NCI-H2081 treated with DMSO at 0.1 percent for 48 hours (cell line): ENCODE measurements around the gene SLC30A10.
"Not testable (repeated sequence)": the region's sequence is repeated elsewhere in the genome, so short reads cannot be mapped to it uniquely, and the experiment has no call there.

Experiments used
- DNase-seq: peaks from one replicate; lab custom pipeline; 2025; lab: John Stamatoyannopoulos, UW

The SLC30A10 gene

DNA sequence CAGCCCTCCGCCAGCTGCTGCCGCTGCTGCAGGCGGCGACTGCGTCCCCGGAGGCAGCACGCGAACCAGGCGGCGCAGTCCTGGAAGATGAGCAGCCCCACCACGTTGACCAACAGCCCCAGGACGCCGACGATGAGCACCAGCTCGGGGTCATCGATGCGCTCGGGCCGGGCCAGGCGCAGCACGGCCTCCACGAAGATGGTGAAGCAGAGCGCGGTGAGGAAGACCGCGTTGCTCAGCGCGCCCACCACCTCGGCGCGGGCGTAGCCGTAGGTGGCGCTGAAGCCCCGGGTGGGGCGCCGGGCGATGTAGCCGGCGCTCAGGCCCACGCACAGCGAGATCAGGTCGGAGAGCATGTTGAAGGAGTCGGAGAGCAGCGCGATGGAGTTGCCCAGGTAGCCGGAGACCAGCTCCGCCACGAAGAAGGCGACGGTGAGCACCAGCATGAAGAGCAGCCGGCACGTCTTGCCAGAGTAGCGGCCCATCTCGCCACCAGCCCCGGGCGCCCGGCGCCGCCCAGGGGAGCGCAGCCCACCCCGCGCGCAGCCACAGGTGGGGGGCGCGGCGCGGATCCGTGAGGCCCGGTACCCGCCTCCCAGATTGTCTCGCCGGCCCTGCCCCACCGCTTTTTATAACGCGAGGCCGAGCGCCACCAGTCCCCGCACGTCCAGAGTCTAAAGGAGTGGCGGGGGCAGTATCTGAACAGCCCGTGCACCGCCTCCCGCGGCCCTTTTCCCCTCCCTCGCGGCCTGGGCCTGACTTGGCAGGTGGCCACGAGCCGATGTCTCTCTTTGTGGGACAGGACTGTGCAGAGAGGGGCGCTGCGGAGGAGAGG lies at the start of gene SLC30A10:
Gene SLC30A10, minus strand, starts transcription at position 602 of the 835 bp plus-strand sequence. Its CDS starts 117 bp downstream, at position 485.
- DNase-seq, result no peak

DNA sequence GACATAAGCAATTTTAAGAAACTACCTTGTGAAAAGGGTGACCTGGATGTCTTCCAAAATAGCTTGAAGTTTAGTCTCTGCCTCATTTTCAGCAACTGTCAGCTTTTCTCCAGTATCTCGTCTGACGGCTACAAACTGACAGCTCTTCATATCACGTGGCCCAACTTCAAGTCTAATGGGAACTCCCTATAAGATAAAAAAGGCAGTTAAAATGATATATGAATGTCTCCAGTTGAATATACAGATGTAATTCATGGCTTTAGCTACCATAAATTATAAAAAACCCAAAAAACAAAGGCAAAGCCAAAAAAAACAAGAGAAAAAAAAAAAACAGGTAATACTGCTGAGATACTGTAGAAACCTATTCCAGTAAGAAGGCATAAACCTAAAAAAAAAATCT lies 44.9 kb upstream of the SLC30A10 start:
- no peak for DNase-seq

DNA sequence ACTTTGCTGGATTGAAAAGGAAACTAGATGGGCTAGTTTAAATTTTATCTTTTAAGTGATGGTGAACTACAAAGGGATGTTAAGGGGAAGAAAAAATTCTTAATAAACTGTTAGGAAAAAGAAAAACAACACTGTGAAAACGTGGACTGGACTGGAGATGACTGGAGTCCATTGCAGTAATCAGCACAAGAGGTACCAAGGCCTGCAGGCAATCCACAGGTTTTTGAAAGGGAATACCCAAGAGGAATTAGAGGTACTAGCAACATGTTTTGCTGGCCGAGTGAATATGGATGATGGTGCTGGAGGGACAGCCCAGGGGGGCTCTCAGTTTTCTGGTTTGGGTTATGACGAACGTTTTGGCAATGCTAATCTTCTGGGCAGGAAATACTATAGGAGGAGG lies 39.0 kb upstream of the SLC30A10 start:
- no peak for DNase-seq

DNA sequence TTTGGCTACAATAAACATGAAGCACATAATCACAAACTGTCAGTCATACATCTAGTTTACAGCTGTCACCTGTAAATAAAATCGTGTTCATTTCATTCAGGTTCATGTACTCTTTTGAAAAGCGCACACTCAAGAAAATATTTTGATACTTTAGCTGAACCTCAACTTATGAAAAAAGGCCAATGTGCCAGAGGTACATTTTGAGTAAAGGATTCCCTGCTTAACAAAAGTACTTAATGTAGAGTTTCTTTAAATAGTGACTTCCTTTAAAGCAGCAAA lies 37.7 kb upstream of the SLC30A10 start:
- no peak for DNase-seq

DNA sequence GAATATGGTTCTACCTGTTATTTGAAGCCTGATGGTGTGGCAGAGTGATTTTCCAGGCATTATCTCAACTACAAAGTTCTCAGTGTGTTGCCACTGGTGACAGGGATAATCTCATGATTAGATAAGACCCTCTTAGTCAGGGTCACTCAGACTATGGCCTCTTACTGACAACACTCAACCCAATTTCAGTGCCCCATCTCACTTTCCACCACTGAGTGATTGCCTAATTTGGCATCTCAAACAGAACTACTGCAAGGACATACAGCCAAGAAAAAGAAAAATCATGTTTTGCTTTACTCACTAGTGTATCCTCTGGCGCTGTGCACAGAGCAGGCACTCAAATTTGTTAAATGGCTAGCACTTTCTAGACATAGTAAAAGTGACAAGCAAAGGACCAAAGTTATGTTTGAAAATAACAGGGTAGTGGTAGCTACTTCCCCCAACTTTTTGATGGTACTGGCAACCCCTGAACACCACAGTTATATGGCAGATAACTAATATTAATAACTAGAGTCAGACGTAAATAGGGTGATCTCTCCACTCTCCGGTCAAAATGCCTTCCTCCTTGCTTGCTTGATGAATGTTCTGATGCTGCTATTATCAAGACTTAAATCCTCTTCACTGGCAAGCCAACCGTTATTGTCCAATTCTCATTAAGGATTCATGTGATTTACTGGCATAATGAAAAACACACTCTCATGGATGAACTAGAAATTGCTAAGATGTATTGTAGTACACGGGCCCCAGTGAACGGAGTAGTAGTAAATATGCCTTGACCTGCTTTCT lies 37.1 kb upstream of the SLC30A10 start:
- DNase-seq, result no peak

DNA sequence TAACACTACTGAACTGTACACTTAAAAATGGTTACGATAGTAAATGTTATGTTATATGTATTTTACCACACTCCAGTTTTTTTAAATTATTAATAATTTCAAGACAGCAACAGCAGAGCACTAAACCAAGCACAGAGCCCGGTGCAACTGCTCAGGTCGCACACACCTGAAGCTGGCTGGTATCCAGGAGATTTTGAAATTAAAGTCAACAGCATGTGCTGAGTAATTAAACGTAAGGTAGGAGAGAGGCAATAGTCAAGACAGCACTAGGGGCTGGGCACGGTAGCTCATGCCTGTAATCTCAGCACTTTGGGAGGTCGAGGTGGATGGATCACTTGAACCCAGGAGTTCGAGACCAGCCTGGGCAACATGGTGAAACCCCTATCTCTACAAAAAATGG lies 35.1 kb upstream of the SLC30A10 start:
- no peak for DNase-seq

DNA sequence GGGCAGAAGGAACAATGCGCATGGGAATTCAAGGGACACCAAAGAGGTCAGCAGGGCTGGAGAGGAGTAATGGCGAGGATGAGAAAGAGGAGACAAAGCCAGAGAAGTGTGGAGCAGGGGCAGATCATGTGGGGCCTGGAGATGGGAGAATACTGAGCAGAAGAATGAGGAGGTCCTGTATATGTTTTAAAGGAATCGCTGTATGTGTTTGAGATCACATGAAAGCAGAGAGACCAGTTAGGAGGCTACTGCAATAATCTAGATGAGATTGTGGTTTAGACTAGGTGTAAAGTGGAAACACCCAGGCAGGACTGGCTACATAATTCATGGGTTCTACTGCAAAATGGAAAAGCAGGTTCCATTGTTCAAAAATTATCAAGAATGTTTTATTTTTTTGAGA lies 33.3 kb upstream of the SLC30A10 start:
- no peak for DNase-seq

DNA sequence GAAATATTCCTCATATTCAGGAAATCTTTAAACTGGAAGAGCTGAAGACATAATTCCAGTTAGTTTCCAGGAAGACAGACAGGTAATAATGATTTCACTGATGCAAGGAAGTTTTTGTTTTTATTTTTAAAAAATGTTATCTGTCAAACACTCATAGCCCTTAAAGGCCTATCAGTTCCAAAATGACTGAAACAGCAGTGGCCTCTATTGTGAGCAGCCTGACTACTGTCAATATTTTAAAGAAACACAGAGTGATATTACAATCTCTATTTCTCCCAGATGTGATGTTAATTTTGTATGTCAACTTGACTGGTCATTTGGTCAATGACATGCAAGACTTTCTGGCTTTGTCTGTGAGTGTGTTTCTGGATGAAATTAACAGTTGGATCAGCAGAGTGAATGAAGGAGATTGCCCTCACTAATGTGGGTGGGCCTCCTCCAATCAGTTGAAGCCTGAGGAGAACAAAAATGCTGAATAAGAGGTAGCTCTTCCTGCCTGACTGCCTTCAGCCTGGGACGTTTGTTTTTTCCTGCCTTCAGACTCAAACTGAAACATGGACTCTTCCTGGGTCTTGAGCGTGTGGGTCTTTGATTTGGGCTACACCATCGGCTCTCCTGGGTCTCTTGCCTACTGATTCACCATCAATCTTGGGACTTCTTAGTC lies 31.3 kb upstream of the SLC30A10 start:
- no peak for DNase-seq

DNA sequence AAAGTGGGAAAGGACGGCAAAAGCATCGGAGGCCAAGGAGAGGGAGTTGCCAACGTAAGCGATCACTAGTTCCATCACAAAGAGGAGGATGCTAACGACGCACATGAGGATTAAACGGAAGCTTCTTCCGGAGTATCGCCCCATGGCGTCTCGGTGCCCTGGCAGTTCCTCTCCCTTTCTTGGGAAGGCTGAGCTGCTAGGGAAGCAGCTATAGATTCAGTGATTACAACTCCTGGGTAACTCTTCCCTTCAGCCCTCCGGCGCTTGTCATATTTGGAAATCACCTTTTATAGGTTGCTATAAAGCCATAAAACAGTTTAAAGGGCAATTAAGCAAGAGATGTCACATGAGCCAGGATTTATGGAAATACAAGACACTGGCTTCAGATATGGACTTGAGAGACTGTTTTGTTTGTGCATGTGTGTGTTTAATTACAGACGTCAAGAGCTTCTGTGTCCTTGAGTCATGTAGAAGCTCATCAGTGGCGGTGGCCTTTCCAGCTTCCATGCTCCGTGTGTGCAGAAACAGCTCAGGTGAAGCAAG lies 30.6 kb upstream of the SLC30A10 start:
- no peak for DNase-seq

DNA sequence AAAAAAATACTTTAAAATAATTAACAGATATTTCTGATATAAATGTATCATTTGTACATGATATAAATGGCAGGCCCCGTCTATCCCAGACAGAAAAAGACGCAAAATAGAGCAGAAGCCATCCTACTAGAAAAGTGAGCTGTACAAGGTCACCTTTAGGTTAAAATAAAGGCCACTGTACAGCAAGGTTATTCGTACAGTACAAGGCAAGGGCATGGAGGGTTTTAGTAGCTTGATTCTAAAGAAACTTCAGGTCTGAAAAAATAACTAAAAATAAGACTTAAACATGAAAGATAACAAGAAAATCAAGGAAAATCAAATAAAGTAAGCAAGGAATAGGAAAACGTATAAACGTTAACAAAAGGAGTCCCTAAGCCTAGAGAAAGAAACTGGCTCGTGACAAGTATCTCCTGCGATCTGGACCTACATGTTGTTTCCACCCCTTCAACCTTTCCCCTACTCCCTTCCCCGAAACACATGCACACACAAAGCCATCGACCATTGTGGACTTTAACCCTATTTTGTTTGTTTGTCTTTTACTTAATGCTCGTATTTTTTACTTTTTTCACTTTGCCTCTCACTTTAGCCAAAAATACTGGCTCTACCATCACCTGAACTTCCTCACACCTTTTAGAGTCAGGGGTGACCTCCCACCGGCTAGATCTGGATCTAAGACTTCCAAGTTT lies 26.5 kb upstream of the SLC30A10 start:
- no peak for DNase-seq

DNA sequence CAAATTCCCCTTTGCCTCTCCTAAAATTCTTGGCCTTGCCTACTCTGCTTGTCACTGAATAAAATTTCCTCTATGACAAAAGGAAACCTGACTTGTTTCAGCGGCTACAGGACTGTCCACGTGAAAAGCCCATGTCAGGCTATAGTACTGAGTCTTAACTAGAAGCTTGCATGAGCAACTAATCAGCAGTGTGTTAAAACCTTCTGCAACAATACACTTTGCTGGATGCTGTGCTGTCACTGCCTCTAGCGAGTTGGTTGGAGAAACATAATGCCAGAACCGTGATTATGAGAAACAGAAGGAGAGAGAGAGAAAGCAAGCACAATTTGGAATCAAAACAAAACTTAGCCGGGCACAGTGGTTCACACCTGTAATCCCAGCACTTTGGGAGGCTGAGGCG lies 25.7 kb upstream of the SLC30A10 start:
- no peak for DNase-seq

DNA sequence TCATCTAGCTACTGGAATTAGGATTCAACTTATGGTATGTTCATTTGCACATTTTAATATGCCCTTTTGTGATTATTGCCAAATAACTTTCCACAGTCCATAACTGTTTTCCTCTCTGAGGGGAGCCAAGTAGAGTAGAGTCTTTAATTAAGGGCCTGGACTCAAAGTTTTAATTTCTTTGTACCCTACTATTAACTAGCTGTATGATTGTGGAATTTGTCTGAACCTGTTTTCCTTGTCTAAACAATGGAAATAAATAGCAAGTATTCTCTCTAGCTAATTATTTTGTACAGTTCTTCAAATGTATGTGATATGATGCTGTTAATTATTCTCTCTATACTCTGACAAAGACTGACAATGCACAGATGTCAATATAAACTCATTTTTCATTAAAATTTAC lies 24.0 kb upstream of the SLC30A10 start:
- no peak for DNase-seq

DNA sequence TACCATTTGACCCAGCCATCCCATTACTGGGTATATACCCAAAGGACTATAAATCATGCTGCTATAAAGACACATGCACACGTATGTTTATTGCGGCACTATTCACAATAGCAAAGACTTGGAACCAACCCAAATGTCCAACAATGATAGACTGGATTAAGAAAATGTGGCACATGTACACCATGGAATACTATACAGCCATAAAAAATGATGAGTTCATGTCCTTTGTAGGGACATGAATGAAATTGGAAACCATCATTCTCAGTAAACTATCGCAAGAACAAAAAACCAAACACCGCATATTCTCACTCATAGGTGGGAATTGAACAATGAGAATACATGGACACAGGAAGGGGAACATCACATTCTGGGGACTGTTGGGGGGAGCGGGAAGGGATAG lies 20.9 kb upstream of the SLC30A10 start:
- DNase-seq, result not testable (repeated sequence)

DNA sequence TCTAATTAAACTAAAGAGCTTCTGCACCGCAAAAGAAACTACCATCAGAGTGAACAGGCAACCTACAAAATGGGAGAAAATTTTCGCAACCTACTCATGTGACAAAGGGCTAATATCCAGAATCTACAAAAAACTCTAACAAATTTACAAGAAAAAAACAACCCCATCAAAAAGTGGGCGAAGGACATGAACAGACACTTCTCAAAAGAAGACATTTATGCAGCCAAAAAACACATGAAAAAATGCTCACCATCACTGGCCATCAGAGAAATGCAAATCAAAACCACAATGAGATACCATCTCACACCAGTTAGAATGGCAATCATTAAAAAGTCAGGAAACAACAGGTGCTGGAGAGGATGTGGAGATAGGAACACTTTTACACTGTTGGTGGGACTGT lies 20.4 kb upstream of the SLC30A10 start:
- not testable (repeated sequence) for DNase-seq

DNA sequence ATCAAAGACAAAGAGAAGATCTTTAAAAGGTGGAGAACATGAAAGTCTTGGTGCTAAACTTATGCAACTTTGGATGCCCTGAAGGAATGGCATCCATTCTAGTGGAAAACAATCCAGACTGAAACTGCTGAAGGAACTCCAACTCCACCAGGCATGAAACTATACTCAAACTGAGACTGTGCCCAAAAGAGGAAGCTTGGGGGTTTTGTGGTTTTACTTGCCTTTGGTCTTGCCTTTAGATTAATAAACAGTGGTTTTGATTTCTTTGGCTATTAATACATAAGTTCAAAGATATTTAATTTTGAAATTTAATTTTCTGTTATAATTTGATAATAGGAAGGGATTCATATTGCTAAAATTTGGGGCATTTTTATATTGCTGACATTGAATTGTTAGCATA lies 17.4 kb upstream of the SLC30A10 start:
- no peak for DNase-seq

DNA sequence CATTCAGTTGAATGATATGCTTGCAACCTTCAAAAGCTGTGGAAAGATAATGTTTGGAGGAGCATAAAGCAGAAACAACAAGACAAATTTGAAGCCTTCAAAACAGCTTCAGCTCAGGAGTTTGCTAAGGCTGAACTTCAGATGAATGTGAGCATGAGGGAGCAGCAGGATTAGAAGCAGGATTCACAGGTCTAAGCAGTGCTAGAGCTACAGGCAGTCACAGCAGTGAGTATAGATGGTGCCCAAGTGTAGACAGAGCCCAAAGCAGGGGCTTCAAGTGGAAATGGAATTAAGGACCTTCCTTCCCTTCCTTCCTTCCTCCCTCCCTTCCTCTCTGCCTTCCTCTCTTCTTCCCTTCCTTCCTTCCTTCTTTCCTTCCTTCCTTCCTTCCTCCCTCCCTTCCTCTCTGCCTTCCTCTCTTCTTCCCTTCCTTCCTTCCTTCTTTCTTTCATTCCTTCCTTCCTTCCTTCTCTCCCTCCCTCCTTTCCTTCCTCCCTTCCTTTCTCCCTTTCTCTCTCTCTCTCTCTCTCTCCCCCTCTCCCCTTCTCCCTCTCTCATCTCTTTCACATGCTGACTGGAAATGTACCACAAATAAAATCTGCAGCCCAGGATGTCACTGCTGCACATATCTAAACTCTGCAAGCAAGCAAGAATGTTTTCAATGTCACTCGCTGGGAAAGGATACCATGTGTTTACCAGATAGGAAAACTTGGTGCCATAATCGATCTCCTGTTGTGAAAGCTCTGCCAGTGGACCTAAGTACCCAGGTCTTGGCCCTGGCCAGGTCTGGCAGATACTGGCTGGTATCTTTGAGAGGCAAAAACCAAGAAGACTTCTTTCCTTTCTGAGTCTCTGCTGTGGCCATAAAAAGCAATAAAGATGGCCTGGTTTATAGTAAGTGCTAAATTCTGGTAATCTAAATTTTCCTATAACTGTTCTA lies 13.1 kb upstream of the SLC30A10 start:
- DNase-seq, result no peak

DNA sequence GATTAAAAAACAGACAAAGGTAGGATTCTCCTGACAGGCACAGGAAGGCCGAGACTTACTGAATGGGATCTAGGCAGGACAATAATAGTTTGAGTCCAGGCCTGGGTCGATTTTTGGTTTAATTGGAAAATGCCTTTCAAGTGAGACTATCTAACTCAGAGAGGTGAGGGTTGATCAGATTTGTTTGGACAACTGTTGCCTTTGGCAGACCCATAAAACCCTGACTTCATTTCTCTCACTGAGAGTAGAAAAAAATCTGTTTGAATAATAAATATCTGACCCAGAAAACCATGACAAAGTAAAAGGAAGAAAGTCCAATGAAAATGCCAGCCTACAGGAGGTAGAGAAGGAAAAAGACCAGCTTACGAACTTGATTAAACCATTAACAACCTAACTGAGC lies 12.3 kb upstream of the SLC30A10 start:
- no peak for DNase-seq

DNA sequence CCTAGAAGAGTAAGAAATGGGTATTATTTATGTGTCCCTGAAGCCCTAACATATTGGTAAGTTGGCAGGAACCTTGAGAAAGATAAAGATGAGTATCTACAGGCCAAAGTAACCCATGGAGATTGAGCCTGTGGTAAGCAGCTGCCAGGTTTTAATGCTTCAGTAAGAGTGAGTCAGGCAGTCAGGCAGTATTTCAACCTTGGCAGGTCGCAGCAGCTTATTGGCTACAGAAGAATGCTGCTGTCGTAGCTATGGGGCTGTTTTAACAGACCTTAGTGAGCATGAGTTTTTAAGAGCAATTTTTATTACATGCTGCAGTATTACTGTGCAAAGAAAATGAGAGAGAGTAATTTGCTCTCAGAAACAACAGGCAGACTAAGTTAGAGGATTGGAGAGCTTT lies 10.3 kb upstream of the SLC30A10 start:
- DNase-seq, result no peak

DNA sequence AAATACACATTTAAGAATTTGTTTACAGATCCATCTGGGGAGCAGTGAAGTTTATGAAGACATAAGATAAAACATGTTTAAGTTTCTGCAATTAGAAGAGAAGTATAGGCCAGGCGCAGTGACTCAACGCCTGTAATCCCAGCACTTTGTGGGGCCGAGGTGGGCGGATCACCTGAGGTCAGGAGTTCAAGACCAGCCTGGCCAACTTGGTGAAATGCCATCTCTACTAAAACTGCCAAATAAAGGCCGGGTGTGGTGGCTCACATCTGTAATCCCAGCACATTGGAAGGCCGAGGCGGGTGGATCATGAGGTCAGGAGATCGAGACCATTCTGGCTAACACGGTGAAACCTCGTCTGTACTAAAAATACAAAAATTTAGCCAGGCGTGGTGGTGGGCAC lies 5.4 kb upstream of the SLC30A10 start:
- not testable (repeated sequence) for DNase-seq

DNA sequence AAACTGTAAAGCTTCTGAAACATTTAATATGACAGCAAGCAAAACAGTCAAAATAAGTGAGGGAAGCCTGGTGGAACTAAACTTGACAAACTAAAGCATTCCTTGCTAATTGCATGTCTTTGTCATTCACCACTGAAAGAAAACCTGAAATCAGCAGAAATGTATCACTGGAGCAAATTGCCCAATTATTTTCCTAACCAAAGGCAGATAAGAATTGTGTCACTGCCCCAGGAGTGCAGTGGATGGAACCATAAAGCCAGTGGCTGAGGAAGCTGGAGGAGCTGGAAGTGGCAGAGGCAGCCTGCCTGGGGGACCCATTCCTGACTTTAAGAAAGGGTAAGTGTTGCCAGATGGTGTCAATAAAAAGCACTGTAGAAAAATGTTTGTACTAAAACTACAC lies 2.7 kb upstream of the SLC30A10 start:
- DNase-seq, result no peak

DNA sequence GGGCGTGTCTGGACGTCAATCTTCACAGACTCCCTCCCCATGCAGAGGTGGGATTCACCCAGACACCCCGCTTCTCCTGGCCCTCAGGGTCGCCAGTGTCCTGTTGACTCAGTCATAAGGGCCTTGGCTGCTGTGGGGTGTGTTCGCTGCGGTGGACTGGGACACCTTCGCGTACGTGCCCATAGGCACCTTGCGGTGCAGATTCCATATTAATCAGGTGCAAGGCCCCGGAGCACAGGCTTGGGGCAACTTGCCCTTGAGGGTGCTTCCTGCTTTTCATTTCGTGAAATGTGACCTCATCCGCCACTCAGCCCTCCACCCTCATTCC lies 398 bp upstream of the SLC30A10 start:
- no peak for DNase-seq
